HG03175 (cell line): Measurements from ENCODE around the gene LRIG2.
"Not testable (repeated sequence)": the region's sequence is repeated elsewhere in the genome, so short reads cannot be mapped to it uniquely, and the experiment has no call there.

ENCODE experiments used
- ATAC-seq: cut with Tn5 transposase; IDR thresholded peaks from one replicate; pipeline ENCODE4 v1.9.1; 2021; ENCODE audit warnings: mild to moderate bottlenecking, moderate library complexity; ENCODE audit not compliant: unreplicated experiment

The LRIG2 gene

GRCh38 chr1:113057006-113057405 is 16.0 kb upstream of the LRIG2 start:
- ATAC-seq: no peak

DNA sequence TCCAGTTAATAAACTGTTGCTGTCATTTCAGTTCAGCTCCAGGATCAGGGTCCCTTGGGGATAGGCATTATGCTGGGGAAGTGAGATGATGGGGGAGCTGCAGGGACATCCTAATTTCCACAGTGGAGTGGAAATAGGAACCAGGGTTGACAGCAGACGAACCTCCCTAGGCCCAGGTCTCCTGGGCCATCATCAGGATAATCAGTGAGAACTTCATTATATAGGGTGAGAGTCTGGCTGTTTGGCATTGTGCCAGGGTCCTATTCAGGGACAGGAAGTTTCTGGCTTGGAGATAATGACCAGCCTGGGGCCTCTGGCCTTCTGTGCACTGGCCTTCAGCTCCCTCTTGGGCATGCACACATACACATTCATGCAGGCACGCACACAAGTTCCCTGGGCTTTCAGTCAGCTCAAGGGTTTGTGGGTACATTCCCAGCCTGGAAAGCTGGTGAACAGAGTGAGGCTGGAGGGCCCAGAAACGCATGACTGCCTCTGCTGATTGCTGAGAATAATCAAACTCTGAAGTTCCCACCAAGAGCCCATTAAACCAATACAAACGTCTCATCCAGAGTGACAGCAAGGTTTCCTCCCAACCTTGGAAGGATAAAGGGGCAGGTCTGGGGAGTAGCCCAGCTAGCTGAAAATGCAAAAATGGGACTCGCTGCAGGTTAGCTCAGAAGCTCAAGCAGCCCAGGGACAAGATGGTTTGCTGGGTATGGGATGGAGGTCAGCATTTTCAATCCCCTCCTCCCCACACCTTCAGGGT is 13.9 kb upstream of the LRIG2 start:
- ATAC-seq: no peak

DNA sequence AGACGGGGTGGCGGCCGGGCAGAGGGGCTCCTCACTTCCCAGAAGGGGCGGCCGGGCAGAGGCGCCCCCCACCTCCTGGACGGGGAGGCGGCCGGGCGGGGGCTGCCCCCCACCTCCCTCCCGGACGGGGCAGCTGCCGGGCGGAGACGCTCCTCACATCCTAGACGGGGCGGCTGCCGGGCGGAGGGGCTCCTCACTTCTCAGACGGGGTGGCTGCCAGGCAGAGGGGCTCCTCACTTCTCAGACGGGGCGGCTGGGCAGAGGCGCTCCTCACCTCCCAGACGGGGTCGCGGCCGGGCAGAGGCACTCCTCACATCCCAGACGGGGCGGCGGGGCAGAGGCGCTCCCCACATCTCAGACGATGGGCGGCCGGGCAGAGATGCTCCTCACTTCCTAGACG is 9.5 kb upstream of the LRIG2 start:
- not testable (repeated sequence) for ATAC-seq

- ATAC-seq: no peak
Observed at GRCh38 chr1:113072141-113072756, 749 bp upstream of the LRIG2 start.

GRCh38 chr1:113073479-113073950 is 517 bp downstream of the LRIG2 start:
- ATAC-seq: peak; percentile 12

DNA sequence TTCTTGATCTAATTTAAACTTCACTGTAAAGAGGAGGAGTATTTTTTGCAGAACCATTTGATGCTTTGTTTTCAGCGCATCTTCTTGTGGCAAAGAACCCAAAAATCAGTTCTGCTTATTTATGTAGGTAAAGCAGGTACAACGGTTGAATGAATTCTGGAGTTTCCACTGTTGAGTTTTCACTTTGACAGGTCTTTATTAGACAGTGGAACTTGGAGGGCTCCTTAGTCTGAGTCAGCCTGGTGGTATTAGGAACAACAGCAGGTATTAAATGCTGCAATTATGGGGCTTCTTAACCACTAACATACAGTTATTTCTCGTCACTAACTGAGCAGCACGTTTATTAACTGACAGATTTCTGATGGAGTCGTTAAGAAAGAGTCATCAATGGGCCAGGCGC is 1.2 kb downstream of the LRIG2 start:
- no peak for ATAC-seq

DNA sequence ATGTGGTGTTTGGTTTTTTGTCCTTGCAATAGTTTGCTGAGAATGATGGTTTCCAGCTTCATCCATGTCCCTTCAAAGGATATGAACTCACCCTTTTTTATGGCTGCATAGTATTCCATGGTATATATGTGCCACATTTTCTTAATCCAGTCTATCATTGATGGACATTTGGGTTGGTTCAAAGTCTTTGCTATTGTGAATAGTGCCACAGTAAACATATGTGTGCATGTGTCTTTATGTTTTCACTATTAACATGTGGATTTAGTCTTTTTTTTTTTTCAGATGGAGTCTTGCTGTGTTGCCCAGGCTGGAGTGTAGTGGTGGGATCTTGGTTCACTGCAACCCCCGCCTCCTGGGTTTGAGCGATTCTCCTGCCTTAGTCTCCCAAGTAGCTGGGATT is 5.0 kb downstream of the LRIG2 start:
- ATAC-seq: not testable (repeated sequence)

DNA sequence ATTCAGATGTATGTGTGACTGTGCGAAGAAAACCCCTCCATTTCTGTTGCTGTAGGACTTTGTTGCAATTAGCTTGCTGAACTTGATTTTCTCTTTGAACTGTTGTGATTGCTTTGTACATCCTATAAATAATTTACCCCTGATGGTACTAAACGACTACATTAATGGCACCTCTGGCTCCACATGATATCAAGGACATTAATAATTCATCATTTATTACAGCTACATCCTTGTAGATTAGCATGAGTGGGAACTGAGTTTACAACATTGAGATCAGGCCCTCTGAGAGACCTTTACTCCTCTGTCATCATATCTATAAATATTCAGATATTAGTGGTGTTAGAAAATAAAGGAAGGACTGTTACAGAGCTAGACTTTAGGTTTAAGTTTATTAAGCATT is 13.5 kb downstream of the LRIG2 start:
- ATAC-seq: no peak

GRCh38 chr1:113088972-113089371 is 16.0 kb downstream of the LRIG2 start:
- no peak for ATAC-seq

DNA sequence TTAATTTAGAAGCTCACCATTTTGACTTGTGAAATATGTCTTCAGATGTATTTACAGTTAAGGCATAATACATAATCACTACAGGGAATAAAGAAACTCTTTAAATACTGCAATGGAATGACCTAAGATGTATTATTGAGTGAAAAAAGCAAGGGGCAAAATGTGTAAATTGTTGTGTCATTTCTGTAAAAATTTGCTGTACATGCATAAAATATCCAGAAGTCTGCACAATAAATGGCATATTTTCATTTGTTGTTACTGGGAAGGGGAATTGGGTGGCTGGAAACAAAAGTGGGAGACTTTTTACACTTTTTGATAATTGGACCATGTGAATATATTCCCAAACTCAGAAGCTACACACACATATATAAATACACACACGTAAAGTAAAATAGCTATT is 17.1 kb downstream of the LRIG2 start:
- no peak for ATAC-seq

GRCh38 chr1:113091988-113092594 is 19.1 kb downstream of the LRIG2 start:
- ATAC-seq: no peak

GRCh38 chr1:113094506-113094905 is 21.5 kb downstream of the LRIG2 start:
- no peak for ATAC-seq

DNA sequence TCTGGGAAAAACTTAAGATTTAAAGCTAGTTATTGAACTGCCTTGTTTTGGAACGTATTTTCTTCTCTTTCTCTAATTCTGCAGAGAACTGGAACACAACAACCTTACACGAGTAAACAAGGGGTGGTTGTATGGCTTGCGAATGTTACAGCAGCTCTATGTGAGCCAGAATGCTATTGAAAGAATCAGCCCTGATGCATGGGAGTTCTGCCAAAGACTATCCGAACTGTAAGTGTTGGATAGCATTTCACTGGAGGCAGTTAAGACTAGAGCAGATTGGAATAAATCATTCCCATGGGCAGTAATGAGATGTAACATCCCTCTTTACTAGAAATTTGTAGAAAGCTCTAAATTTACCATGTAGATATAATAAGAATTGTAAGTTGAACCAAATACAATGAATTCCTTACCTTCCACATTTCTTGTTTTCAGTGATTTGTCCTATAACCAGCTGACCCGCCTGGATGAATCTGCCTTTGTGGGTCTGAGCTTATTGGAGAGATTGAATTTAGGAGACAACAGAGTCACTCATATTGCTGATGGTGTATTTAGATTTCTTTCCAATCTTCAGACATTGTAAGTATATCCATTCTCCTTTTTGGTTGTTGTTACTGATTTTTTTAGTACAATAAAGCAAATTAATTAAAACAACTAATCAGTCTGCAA is 22.9 kb downstream of the LRIG2 start:
- no peak for ATAC-seq

DNA sequence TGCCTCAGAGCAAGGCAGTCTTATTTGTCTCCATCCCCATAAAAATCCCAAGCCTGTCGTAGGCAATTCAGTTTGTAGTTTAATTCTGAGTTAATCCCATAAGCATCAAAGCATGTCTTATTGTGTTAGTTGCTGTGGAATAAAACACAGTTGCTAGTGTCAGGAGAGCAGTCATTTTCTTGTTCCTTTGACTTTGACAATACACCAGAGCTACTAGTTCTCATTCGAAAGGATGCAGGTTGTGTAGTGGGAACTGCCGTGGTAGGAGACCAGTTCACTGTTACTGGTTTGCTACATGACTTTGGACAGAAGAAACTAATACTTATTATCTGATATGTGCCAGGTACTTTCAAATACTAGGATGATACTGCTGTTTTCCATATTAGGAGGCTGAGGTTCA is 23.5 kb downstream of the LRIG2 start:
- ATAC-seq: no peak

- ATAC-seq: no peak
Observed at GRCh38 chr1:113101588-113101987, 28.6 kb downstream of the LRIG2 start.

- ATAC-seq: no peak
Observed at GRCh38 chr1:113103048-113103447, 30.1 kb downstream of the LRIG2 start.

DNA sequence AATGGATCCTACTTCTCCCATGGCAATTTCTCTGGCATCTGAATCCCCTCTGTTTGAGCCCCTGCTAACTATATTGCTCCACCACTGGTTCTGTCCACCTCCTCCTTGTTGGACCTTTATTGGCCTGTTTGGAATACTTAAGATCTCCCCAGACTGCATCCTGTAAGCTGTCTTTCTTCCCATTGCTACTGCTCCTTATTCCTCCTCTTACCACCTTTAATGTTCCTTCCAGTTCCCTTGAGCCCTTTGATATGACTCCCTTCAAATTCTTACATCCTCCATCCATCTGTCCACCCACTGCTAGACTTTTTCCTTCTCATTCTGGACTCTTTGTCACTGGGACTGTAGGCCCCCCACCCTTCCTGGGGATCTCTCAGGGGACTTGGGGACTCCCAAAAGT is 31.0 kb downstream of the LRIG2 start:
- ATAC-seq: no peak

DNA sequence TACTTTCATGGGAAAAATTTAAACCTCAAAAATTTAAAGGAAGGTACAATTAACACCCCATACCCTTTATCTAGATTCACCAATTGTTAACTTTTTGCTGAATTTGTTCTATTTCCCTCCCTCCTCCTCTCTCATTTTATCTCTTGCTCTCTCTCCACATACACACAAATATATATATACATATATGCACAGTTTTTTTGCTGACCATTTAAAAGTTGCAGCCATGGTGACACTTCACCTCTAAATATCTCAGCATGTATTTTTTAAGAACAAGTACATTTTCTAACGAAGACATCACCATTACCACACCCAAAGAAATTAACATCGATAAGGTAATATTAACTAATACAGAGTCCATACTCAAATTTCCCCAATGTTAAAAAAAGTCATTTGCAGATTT is 33.9 kb downstream of the LRIG2 start:
- ATAC-seq: no peak

GRCh38 chr1:113109908-113110554 is 37.0 kb downstream of the LRIG2 start:
- ATAC-seq: no peak

- no peak for ATAC-seq
Observed at GRCh38 chr1:113118266-113118665, 45.3 kb downstream of the LRIG2 start.

DNA sequence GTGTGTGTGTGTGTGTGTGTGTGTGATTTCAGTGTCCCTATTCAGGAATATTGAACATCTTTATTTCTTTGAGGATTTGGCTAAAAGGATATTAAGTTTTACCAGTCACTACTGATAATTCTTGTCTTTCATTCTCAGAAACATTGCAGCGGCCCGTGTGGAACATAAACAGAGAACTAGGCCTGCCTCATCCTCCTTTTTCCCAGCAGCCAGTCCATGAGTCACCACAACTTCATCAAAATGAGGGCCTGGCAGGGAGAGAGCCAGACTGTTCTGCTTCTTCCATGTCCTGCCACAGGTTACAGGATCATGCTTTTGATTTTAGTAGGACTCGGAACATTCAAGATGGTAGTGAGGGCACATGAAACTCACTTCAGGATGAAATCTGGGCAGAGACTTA is 50.7 kb downstream of the LRIG2 start:
- no peak for ATAC-seq
